ENCODE measurements around the gene LAMA2.

- no peak for TF ChIP-seq SUZ12 (IDR thresholded peaks at IDR 0.05)
- no peak for TF ChIP-seq ARNT (IDR thresholded peaks at IDR 0.05)
- no peak for TF ChIP-seq NFRKB (IDR thresholded peaks at IDR 0.05)
- no peak for TF ChIP-seq BHLHE40 (IDR thresholded peaks at IDR 0.05; ENCODE audit: borderline replicate concordance)
- TF ChIP-seq CTBP1 (IDR thresholded peaks at IDR 0.05; ENCODE audit: borderline replicate concordance), result no peak
- no peak for TF ChIP-seq TARDBP (IDR thresholded peaks at IDR 0.05)
- TF ChIP-seq ELF4 (IDR thresholded peaks at IDR 0.05), result no peak
These were observed 481.8 kb downstream of the LAMA2 start for GRCh38 chr6:129364767-129365166.
